Measurements from ENCODE around the gene SCPEP1.

DNA sequence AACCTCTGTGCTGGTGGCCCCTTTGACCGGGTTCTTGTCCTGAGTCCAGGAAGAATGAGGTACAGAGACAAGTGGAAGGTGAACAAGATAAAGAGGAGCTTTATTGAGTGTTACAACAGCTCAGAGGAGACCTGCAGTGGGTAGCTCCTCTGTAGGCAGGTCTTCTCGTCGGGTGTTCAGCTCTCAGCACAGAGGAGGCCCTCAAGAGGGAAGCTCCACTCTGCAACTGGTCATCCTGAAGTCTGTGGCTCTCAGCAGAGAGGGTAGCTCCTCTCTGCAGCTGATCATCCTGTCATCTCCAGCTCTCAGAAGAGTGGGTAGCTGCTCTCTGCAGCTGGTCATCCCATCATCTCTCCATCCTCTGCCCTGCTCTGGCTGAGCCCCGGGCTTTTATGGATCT lies 39.7 kb downstream of the SCPEP1 start:
- TF ChIP-seq EZH2 (IDR thresholded peaks at IDR 0.05; ENCODE audit: low read depth) = no peak
- TF ChIP-seq, protein P1, sequence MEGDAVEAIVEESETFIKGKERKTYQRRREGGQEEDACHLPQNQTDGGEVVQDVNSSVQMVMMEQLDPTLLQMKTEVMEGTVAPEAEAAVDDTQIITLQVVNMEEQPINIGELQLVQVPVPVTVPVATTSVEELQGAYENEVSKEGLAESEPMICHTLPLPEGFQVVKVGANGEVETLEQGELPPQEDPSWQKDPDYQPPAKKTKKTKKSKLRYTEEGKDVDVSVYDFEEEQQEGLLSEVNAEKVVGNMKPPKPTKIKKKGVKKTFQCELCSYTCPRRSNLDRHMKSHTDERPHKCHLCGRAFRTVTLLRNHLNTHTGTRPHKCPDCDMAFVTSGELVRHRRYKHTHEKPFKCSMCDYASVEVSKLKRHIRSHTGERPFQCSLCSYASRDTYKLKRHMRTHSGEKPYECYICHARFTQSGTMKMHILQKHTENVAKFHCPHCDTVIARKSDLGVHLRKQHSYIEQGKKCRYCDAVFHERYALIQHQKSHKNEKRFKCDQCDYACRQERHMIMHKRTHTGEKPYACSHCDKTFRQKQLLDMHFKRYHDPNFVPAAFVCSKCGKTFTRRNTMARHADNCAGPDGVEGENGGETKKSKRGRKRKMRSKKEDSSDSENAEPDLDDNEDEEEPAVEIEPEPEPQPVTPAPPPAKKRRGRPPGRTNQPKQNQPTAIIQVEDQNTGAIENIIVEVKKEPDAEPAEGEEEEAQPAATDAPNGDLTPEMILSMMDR (conservative IDR thresholded peaks at IDR 0.05) = no peak

All from PC-9 (cell line).